Activated T-cell treated with anti-CD3 and anti-CD28 coated beads, Interleukin-2, amount 50 U/mL, for 4 hours (primary cell): Measurements from ENCODE around the gene CPLANE2. TPM values are rescaled to one million over a fixed set of nuclear protein-coding genes. Genes with fewer than 3 reads are reported as not detected.
"Not testable (repeated sequence)": the region's sequence is repeated elsewhere in the genome, so short reads cannot be mapped to it uniquely, and the experiment has no call there.

Experiments
- ATAC-seq, 2 donors: fragments of 200-7000 bp; cut with Tn5 transposase; one replicate each; pipeline ENCODE4 v1.10.0; 2021
- DNase-seq: peaks from one replicate; pipeline ENCODE4 v3.0.0-alpha.2; 2020
- H3K27me3 Mint-ChIP-seq: one replicate; pipeline ENCODE4 v1.8.0; 2021; ENCODE audit warnings: low read depth, mixed read lengths
- H3K36me3 Mint-ChIP-seq: one replicate; pipeline ENCODE4 v1.8.0; 2022; ENCODE audit warnings: mixed read lengths; ENCODE audit not compliant: insufficient read depth
- H3K4me1 Mint-ChIP-seq: one replicate; pipeline ENCODE4 v1.8.0; 2021; ENCODE audit warnings: low read depth, mixed read lengths
- H3K4me3 Mint-ChIP-seq: one replicate; pipeline ENCODE4 v1.8.0; 2021; ENCODE audit warnings: mild to moderate bottlenecking, moderate library complexity, mixed read lengths
- H3K9me3 Mint-ChIP-seq: one replicate; pipeline ENCODE4 v1.8.0; 2021; ENCODE audit warnings: mixed read lengths
- total RNA-seq, 3 donors: library from RNA; stranded (reverse); gene quantifications; one replicate each; pipeline ENCODE4 v1.2.1, GENCODE V29; 2021

The CPLANE2 gene
- total RNA-seq, 3 donors from 2014 or later, result 5.0 to 7.1 (median 6.5) TPM

GRCh38 chr1:16254263-16254928, 17.4 kb upstream of the CPLANE2 start:
- Mint-ChIP-seq H3K4me1 (peaks cover 6% of the 10 kb centered on the region), H3K27me3 (no peaks in the 10 kb centered on the region), H3K9me3 (no peaks in the 10 kb centered on the region), H3K36me3 (peaks cover 32% of the 10 kb centered on the region), H3K4me3 (no peak overlapping the region)
- ATAC-seq, result no peak
- no peak for DNase-seq

- DNase-seq (no peak), ATAC-seq (no peak)
- Mint-ChIP-seq H3K27me3 (no peaks in the 10 kb centered on the region), H3K4me1 (peaks cover 15% of the 10 kb centered on the region), H3K4me3 (no peak overlapping the region), H3K36me3 (peaks cover 32% of the 10 kb centered on the region), H3K9me3 (no peaks in the 10 kb centered on the region)
Measured at GRCh38 chr1:16253332-16253922, 16.4 kb upstream of the CPLANE2 start.

- Mint-ChIP-seq H3K4me1 (peaks cover 15% of the 10 kb centered on the region), H3K27me3 (no peaks in the 10 kb centered on the region), H3K36me3 (peaks cover 32% of the 10 kb centered on the region), H3K4me3 (no peak overlapping the region), H3K9me3 (no peaks in the 10 kb centered on the region)
- no peak for ATAC-seq
- no peak for DNase-seq
Measured at GRCh38 chr1:16252912-16253311, 15.9 kb upstream of the CPLANE2 start.

- peaks cover 15% of the 10 kb centered on the region for H3K4me1 Mint-ChIP-seq
- H3K4me3 Mint-ChIP-seq, result no peak overlapping the region
- no peaks in the 10 kb centered on the region for H3K9me3 Mint-ChIP-seq
- no peaks in the 10 kb centered on the region for H3K27me3 Mint-ChIP-seq
- H3K36me3 Mint-ChIP-seq, result peaks cover 36% of the 10 kb centered on the region
- ATAC-seq, result no peak
- DNase-seq, result no peak
Measured at GRCh38 chr1:16251381-16251780, 14.4 kb upstream of the CPLANE2 start.

- ATAC-seq, result no peak
- Mint-ChIP-seq H3K4me1 (peaks cover 15% of the 10 kb centered on the region), H3K27me3 (no peaks in the 10 kb centered on the region), H3K36me3 (peaks cover 30% of the 10 kb centered on the region), H3K4me3 (no peak overlapping the region), H3K9me3 (no peaks in the 10 kb centered on the region)
- no peak for DNase-seq
Measured at GRCh38 chr1:16250524-16251251, 13.7 kb upstream of the CPLANE2 start.

- DNase-seq (no peak), ATAC-seq (no peak)
- H3K36me3 Mint-ChIP-seq, result peaks cover 27% of the 10 kb centered on the region
- no peak overlapping the region for H3K4me3 Mint-ChIP-seq
- peaks cover 15% of the 10 kb centered on the region for H3K4me1 Mint-ChIP-seq
- no peaks in the 10 kb centered on the region for H3K27me3 Mint-ChIP-seq
- no peaks in the 10 kb centered on the region for H3K9me3 Mint-ChIP-seq
Measured at GRCh38 chr1:16249596-16250241, 12.7 kb upstream of the CPLANE2 start.

- Mint-ChIP-seq H3K36me3 (peaks cover 21% of the 10 kb centered on the region), H3K27me3 (no peaks in the 10 kb centered on the region), H3K4me1 (peaks cover 18% of the 10 kb centered on the region), H3K4me3 (no peak overlapping the region), H3K9me3 (no peaks in the 10 kb centered on the region)
- ATAC-seq (peak in 1 of 2 donors; percentile 58), DNase-seq (no peak)
Measured at GRCh38 chr1:16248603-16249516, 11.9 kb upstream of the CPLANE2 start.

GRCh38 chr1:16248007-16248436, 11.0 kb upstream of the CPLANE2 start:
- no peak overlapping the region for H3K4me3 Mint-ChIP-seq
- no peak for DNase-seq
- peaks cover 18% of the 10 kb centered on the region for H3K4me1 Mint-ChIP-seq
- no peaks in the 10 kb centered on the region for H3K27me3 Mint-ChIP-seq
- H3K36me3 Mint-ChIP-seq, result peaks cover 18% of the 10 kb centered on the region
- ATAC-seq, result no peak
- no peaks in the 10 kb centered on the region for H3K9me3 Mint-ChIP-seq

GRCh38 chr1:16247441-16247840, 10.5 kb upstream of the CPLANE2 start:
- no peak for ATAC-seq
- Mint-ChIP-seq H3K4me3 (no peak overlapping the region), H3K36me3 (peaks cover 15% of the 10 kb centered on the region), H3K27me3 (no peaks in the 10 kb centered on the region), H3K4me1 (peaks cover 18% of the 10 kb centered on the region), H3K9me3 (no peaks in the 10 kb centered on the region)
- no peak for DNase-seq

GRCh38 chr1:16246961-16247360, 10.0 kb upstream of the CPLANE2 start:
- ATAC-seq (no peak), DNase-seq (no peak)
- Mint-ChIP-seq H3K4me1 (peaks cover 18% of the 10 kb centered on the region), H3K27me3 (no peaks in the 10 kb centered on the region), H3K36me3 (peaks cover 12% of the 10 kb centered on the region), H3K9me3 (no peaks in the 10 kb centered on the region), H3K4me3 (no peak overlapping the region)

GRCh38 chr1:16246239-16246638, 9.3 kb upstream of the CPLANE2 start:
- not testable (repeated sequence) for H3K27me3 Mint-ChIP-seq, DNase-seq, H3K4me3 Mint-ChIP-seq, ATAC-seq, H3K36me3 Mint-ChIP-seq, H3K9me3 Mint-ChIP-seq
- peaks cover 18% of the 10 kb centered on the region for H3K4me1 Mint-ChIP-seq

- Mint-ChIP-seq H3K4me1 (peaks cover 18% of the 10 kb centered on the region), H3K36me3 (peaks cover 5% of the 10 kb centered on the region), H3K27me3 (no peaks in the 10 kb centered on the region), H3K4me3 (no peak overlapping the region), H3K9me3 (no peaks in the 10 kb centered on the region)
- no peak for DNase-seq
- ATAC-seq, result no peak
Measured at GRCh38 chr1:16245476-16246196, 8.7 kb upstream of the CPLANE2 start.

- Mint-ChIP-seq H3K27me3 (no peaks in the 10 kb centered on the region), H3K4me3 (no peak overlapping the region), H3K9me3 (no peaks in the 10 kb centered on the region), H3K36me3 (peaks cover 5% of the 10 kb centered on the region), H3K4me1 (peaks cover 17% of the 10 kb centered on the region)
- no peak for ATAC-seq
- no peak for DNase-seq
Measured at GRCh38 chr1:16244650-16245285, 7.8 kb upstream of the CPLANE2 start.
